Measurements from ENCODE around the gene MRC2.
"Not testable (repeated sequence)": the region's sequence is repeated elsewhere in the genome, so short reads cannot be mapped to it uniquely, and the experiment has no call there.

The MRC2 gene

GRCh38 chr17:62613095-62613494 lies 14.4 kb upstream of the MRC2 start:
- DNase-seq: not testable (repeated sequence)

- DNase-seq: peak; percentile 83
Measured at GRCh38 chr17:62614142-62614541, 13.3 kb upstream of the MRC2 start.

GRCh38 chr17:62615503-62615902 lies 12.0 kb upstream of the MRC2 start:
- no peak for DNase-seq

- DNase-seq: no peak
Measured at GRCh38 chr17:62616993-62617893, 10.2 kb upstream of the MRC2 start.

GRCh38 chr17:62617894-62618472 lies 9.5 kb upstream of the MRC2 start:
- no peak for DNase-seq

- DNase-seq: no peak
Measured at GRCh38 chr17:62618647-62619416, 8.6 kb upstream of the MRC2 start.

GRCh38 chr17:62619417-62620155 lies 7.9 kb upstream of the MRC2 start:
- no peak for DNase-seq

GRCh38 chr17:62621223-62621622 lies 6.2 kb upstream of the MRC2 start:
- DNase-seq: no peak

GRCh38 chr17:62625184-62625869 lies 2.1 kb upstream of the MRC2 start:
- no peak for DNase-seq

- peak; percentile 24 for DNase-seq
Measured at GRCh38 chr17:62625870-62626200, 1.6 kb upstream of the MRC2 start.

GRCh38 chr17:62626719-62627218 lies 701 bp upstream of the MRC2 start:
- peak; percentile 90 for DNase-seq

- DNase-seq: peak; percentile 57
Measured at GRCh38 chr17:62627904-62628633, 599 bp downstream of the MRC2 start.

- DNase-seq: peak; percentile 13
Measured at GRCh38 chr17:62628831-62629555, 1.5 kb downstream of the MRC2 start.

- DNase-seq: no peak
Measured at GRCh38 chr17:62629556-62630364, 2.3 kb downstream of the MRC2 start.

GRCh38 chr17:62630365-62631085 lies 3.1 kb downstream of the MRC2 start:
- DNase-seq: no peak

GRCh38 chr17:62631086-62631935 lies 3.8 kb downstream of the MRC2 start:
- no peak for DNase-seq

- DNase-seq: no peak
Measured at GRCh38 chr17:62631936-62632924, 4.8 kb downstream of the MRC2 start.

Measured in HCEC 1CT (cell line).